Body of pancreas (tissue), 4 donors: ENCODE measurements around the gene CKLF.

Experiments
- CTCF ChIP-seq, 7 experiments: fragments of 450-650 bp in 4 of 7; fragments of 200-600 bp in 3 of 7; sonication (generic) in 3 of 7; IDR thresholded peaks; one replicate each; pipeline ENCODE4 v1.5.1; 2016 to 2019; ENCODE audit warnings: antibody characterized with exemption in 7 of 7
- POLR2A ChIP-seq, 3 donors: fragments of 450-650 bp; IDR thresholded peaks; one replicate each; pipeline ENCODE4 v1.6.1; 2016; ENCODE audit warnings: antibody characterized with exemption in 3 of 3, mild to moderate bottlenecking in 2 of 3

- TF ChIP-seq CTCF (IDR thresholded peaks at IDR 0.05): no peak
- TF ChIP-seq POLR2A (IDR thresholded peaks at IDR 0.05): no peak
Measured at GRCh38 chr16:66587881-66588600, 35.7 kb downstream of the CKLF start.
